HL-60 (cell line): Measurements from ENCODE around the gene UBR4.

Source experiments
- POLR2AphosphoS5 ChIP-seq: IDR thresholded peaks from 2 replicates; pipeline ENCODE4 v1.6.1; 2012; ENCODE audit warnings: low read depth
- TF ChIP-seq, protein P1 (sequence below): IDR thresholded peaks from one replicate; pipeline ENCODE4 v1.5.1; 2011; ENCODE audit warnings: low read length, control low read depth, inconsistent platforms; ENCODE audit not compliant: insufficient read depth
- TF ChIP-seq, protein P2 (sequence below): IDR thresholded peaks from 2 replicates; pipeline ENCODE4 v1.6.1; 2012; ENCODE audit warnings: low read depth; ENCODE audit not compliant: insufficient replicate concordance

DNA sequence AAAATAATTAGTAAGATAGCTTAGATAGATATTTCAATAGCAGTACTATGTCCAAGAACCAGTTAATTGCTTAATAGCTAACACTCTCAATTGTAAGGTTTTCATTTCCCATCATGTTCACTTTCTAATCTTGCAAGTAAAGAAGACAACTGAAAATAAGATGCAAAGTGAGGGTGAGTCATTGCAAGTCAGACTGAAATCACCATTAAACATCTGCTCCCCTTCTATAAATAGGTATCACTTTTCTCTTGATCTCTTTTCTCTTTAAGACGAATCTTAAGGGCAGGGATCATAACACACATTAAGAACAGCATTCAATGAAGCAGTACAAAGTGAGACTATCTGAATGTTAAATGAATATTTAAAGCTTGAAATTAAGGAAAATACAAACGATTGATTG lies 40.4 kb downstream of the UBR4 start:
- no peak for TF ChIP-seq POLR2AphosphoS5
- TF ChIP-seq, protein P1, sequence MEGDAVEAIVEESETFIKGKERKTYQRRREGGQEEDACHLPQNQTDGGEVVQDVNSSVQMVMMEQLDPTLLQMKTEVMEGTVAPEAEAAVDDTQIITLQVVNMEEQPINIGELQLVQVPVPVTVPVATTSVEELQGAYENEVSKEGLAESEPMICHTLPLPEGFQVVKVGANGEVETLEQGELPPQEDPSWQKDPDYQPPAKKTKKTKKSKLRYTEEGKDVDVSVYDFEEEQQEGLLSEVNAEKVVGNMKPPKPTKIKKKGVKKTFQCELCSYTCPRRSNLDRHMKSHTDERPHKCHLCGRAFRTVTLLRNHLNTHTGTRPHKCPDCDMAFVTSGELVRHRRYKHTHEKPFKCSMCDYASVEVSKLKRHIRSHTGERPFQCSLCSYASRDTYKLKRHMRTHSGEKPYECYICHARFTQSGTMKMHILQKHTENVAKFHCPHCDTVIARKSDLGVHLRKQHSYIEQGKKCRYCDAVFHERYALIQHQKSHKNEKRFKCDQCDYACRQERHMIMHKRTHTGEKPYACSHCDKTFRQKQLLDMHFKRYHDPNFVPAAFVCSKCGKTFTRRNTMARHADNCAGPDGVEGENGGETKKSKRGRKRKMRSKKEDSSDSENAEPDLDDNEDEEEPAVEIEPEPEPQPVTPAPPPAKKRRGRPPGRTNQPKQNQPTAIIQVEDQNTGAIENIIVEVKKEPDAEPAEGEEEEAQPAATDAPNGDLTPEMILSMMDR: no peak
- TF ChIP-seq, protein P2, sequence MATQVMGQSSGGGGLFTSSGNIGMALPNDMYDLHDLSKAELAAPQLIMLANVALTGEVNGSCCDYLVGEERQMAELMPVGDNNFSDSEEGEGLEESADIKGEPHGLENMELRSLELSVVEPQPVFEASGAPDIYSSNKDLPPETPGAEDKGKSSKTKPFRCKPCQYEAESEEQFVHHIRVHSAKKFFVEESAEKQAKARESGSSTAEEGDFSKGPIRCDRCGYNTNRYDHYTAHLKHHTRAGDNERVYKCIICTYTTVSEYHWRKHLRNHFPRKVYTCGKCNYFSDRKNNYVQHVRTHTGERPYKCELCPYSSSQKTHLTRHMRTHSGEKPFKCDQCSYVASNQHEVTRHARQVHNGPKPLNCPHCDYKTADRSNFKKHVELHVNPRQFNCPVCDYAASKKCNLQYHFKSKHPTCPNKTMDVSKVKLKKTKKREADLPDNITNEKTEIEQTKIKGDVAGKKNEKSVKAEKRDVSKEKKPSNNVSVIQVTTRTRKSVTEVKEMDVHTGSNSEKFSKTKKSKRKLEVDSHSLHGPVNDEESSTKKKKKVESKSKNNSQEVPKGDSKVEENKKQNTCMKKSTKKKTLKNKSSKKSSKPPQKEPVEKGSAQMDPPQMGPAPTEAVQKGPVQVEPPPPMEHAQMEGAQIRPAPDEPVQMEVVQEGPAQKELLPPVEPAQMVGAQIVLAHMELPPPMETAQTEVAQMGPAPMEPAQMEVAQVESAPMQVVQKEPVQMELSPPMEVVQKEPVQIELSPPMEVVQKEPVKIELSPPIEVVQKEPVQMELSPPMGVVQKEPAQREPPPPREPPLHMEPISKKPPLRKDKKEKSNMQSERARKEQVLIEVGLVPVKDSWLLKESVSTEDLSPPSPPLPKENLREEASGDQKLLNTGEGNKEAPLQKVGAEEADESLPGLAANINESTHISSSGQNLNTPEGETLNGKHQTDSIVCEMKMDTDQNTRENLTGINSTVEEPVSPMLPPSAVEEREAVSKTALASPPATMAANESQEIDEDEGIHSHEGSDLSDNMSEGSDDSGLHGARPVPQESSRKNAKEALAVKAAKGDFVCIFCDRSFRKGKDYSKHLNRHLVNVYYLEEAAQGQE: no peak
